GM19025 (cell line): ENCODE measurements around the gene TBX19.

ENCODE experiments used
- ATAC-seq: cut with Tn5 transposase; IDR thresholded peaks from one replicate; pipeline ENCODE4 v1.9.1; 2021; ENCODE audit warnings: mild to moderate bottlenecking, low read depth, moderate library complexity; ENCODE audit not compliant: unreplicated experiment

TBX19 gene

DNA sequence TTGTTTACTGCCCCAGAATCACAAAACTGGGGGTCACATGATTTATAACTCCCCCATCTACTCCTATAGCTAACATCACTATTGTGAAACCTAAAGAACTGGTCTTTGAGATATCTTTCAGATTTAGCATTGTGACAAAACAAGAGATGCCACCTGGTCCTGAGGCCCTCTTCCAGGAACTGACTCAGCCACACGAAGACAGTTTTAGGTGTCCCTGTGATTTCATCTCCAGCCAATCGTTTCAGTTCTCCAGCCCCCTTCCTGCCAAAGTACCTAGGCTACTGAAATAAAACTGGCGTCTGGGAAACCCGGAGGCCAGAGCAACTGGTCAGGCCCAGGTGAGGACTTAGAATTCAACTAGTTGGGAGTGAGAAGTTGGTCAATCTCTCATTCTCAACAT is 36.6 kb downstream of the TBX19 start:
- ATAC-seq, result no peak

DNA sequence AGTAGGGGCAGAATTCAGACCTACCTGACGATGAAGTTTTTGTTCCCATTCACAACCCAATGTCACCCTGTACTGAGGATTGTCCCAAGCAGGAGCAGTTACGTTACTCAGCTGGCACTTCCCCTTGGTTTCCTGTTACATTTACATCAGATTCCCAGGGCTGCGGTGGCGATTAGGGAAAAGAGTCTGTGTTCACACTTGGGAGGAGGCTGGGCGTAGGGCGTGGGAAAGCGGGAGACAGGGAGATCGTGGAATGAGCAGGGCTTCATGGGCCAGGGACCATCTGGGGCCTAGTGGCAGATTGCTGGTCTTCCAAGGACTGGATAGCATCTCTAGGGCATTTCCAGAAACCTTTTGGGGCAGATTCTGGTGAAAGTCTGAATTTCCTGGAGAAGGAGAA is 39.0 kb downstream of the TBX19 start:
- no peak for ATAC-seq

DNA sequence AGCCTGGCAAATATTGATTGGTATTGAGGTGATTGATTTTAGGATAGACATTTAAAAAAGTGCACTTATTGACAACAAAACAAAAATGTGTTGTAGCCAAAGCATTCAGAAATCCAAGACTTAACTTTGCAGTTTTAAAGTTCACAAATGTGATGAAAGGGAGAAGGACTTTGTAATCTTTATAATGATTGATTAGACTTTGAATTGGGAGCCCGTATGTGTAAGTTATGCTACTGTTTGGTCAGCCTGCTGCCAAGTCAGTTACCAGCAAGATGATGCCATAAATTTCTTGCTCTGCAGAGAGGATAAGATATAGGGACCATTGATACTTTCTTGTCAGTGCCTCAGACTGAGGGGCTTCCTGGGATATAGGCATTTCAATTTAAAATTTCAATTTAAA is 39.5 kb downstream of the TBX19 start:
- ATAC-seq, result no peak

DNA sequence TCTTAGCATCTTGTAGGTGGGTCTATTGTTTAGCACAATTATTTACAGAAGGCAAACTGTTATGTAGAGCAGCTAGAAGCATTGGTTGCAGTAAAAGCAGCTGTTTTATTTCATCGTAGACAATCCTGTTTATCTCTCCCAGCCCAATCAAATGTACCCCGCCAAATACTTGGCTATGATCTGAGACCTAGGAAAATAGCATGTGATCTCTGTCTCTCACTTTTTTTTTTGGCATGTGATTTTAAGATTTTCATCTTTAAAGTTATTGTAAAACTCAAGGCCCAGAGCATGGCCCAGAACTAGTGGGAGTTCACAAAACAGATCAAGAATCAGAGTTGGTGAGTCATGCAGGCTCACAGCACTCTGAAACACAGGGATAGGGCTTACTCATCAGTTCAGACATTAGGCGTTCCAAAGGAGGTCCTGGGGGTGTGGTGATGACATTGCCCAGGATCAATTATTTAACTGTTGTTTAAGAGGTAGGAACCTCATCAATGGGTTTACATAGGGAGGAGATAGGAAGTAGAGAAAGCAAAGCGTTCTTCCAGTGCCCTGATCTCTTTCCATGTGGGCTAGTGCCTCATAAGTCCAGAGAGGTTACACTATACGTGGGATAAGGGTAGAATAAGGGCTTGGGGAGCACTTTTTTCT is 40.2 kb downstream of the TBX19 start:
- ATAC-seq, result no peak

DNA sequence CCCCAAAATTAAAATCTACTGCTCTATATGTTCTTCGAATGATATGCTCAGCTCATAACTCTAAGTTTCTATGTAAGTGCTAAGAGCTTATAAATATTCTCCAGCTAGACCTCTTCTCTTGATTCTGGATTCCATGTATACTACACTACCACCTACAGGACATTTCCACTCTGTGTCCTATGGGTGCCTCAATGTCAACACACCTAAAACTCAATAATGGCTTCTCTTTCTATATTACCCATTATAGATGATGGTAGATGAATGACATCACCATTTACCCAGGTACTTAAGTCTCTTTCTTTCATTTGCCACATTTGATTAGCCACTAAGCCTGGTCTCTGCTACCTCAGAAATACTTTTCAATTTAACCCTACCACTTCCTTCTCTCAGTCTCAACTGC is 41.3 kb downstream of the TBX19 start:
- ATAC-seq, result no peak

DNA sequence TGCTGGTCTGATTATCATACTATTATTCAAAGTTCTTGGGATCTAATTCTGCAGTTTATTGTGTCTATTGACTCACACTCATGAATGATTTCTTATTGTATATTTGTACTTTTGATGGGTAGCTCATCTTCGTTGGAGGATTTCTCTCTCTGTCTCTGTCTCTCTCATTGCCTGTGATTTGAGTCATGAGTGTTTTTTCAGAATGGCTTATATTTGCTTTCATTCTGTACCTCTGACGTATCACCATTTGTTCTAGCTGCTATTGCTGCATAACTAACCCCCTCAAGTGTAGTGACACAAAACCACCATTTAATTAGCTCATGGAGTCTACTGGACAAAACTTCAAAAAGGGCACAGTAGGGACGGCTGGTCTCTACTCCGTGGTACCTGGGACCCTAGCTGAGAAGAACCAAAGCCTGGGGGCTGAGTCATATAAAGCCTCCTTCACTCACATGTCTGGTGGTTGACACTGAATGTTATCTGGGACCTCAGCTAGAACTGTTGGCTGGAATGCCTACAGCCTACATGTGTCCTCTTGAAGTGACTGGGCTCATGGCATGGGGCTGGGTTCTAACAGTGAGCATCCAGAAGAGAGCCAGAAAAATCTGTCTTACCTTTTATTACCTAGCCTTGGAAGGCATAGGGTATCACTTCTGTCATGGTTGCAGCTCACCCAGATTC is 44.2 kb downstream of the TBX19 start:
- ATAC-seq, result no peak

DNA sequence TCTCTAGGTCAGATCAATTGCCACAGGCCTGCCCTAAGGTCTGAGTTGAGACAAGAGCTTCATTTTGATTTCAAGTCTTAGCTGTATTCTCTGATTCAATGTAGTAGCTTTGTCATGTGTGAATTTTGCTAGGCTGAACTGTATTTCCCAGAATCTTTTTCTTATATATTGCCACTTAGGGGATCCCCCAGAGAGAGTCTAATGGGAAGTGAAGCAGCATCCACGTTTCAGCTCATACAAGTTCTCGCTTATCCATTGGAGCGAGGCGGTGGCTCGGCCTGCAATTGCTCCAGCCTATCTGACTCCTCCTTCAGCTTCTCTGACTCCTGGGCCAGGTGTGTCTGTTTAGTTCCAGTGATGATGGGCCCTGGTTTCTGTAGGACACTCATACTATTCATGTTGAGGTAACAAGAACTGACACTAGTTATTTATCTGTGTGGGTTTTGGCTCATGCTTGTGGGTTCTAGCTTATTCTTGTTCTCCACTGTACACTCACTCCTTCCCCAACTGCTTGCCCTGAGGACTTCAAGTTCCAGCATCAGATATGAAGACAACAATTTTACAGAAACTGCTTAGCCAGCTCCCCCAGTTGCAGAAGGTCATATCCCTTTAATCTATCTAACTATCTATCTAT is 48.2 kb downstream of the TBX19 start:
- no peak for ATAC-seq

DNA sequence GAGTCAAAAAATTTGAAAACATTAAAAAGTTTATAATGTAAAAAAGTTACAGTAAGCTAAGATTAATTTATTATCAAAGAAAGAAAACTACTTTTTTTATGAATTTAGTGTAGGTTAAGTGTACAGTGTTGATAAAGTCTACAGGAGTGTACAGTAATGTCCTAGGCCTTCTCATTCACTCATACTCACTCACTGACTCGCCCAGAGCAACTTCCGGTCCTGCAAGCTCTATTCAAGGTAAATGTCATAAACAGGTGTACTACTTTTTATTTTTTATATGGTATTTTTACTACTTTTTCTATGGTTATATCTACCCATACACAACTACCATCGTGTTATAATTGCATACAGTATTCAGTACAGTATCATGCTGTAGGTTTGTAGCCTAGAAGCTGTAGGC is 49.6 kb downstream of the TBX19 start:
- no peak for ATAC-seq

DNA sequence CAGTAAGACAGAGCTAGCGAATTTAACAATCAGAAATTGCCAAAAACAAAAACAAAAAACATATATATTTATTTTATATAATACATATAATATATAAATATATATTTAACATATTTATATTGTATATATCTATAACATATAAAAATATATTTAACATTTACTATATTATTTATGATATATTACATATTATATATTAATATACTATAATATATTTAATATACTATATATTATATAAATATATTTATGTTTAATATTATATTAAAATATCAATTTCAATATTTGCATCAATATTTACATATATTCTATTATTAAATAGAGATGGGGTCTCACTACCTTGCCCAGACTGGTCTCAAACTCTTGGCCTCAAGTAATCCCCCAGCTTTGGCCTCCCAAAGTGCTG is 50.9 kb downstream of the TBX19 start:
- ATAC-seq, result no peak

DNA sequence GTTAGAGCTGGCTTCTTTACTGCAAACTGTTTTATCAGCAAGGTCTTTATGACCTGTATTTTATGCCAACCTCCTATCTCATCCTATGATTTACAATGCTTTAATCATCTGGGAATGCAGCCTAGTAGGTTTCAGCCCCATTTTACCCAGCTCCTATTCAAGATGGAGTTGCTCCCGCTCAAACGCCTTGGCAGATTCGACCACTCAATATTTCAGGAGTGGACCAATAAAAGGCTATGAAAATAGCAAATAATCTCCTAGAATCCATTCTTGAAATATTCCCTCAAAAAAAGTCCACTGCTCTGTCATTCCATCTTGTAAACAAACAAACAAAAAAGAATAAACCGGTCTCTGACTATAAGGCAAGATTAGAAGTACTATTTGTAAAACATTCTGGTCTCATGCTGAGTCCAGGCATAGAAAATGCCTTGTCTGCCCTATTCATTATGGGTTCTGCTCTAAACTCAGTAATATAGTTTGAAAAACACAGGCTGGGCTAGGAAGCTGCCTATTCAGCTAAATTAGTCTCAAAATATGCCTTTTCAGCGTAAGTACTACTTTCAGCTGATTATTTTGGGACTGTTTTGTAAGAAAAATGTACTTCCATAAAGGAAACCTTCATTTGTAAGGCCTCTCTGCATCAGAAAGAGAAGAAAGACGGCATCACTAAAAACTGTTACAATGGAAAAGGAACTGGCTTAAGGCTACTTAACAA is 53.0 kb downstream of the TBX19 start:
- no peak for ATAC-seq

DNA sequence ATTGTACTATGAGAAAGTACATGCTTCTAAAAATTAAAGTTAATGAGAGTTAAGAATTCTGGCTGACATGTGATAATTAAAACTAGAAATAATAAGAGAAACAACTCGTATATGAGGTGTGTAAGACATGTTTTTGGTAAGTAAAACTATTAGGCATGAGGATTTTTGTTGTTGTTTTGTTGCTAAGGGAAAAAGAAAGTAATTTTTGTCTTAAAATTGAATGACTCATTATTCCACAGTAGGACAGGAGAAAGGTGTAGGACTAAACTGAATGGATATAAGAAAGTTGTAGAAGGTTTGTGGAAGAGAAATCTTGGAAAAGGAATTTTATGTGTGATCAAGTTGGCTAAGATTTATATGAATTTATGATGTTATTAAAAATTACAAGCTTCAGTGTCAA is 54.8 kb downstream of the TBX19 start:
- ATAC-seq, result no peak

DNA sequence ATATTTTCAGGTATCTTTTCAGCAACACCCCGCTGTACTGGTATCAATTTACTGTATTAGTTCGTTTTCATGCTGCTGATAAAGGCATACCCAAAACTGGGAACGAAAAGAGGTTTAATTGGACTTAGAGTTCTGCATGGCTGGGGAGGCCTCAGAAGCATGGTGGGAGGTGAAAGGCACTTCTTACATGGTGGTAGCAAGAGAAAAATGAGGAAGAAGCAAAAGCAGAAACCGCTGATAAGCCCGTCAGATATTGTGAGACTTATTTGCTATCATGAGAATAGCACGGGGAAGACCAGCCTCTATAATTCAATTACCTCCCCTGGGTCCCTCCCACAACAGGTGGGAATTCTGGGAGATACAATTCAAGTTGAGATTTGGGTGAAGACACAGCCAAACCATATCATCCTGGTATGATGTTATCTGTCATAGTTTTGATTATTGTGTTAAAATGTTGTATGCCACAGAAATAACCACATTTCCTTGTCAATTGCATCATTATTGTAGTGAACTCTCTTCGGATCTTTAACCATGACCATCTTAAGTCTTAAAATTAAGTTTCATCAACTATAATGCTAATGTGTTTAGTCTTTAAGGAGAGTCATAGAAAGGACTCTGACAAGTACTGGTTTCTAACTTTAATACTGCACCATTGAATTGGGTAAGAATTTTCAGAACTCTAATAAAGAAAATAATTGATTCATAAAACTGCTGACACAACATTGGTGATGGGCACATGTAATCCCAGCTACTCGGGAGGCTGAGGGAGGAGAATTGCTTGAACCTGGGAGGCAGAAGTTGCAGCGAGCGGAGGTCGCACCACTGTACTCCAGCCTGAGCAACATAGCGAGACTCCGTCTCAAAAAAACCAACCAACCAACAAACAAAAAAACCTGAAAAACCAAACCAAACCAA is 58.2 kb downstream of the TBX19 start:
- no peak for ATAC-seq

DNA sequence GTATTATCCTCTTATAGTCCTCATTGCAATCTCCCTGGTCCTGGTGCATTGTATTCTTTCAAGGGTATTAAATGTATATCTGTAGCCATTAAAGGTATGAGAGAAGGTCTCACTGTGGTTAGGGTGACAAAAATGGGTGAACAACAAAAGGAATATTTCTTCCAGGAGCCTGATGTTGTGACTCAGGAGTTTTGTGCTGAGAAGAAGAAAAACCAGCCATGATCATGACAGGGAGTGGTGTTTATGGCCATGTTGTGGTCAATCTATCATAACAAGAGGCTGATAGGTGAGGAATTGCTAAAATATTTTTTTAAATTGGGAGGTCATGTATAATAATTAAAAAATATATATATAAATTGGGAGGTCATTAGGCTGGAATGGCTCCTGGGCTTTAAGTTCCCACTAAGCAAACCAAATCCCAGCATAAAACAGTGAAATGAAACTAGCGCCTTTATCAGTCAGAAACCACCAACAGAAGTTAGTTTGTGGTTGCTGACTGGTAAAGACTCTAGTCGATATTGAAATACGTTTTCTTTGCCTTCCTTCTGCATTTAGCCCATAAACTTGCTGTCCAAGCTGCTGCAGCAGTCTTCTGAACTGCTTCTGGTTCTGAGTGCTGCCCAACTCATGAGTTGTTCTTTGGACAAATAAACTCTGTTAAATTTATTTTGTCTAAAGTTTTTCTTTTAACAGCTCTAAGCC is 60.3 kb downstream of the TBX19 start:
- ATAC-seq, result no peak

DNA sequence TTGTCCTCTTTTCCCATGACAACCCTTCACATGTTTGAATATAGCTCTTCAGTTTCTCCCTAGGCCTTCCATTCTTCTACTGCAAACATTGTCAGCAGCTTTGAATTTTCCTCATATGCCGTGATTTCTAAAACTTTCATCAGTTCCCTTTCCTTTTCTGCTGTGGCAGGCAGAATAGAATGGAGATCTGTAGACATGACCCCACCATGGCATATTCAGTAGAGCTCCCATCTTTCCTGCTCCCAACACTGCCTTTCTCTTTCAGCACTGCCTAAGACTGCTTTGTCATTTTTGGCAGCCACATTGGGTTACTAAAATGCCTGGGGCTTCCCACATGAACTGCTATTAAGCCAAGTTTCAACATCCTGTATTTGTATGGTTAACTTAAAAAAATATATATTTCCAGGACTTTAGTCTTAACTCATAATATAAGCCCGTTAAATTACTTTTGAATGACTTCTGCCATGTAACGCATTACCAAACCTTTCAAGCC is 60.9 kb downstream of the TBX19 start:
- ATAC-seq, result no peak

DNA sequence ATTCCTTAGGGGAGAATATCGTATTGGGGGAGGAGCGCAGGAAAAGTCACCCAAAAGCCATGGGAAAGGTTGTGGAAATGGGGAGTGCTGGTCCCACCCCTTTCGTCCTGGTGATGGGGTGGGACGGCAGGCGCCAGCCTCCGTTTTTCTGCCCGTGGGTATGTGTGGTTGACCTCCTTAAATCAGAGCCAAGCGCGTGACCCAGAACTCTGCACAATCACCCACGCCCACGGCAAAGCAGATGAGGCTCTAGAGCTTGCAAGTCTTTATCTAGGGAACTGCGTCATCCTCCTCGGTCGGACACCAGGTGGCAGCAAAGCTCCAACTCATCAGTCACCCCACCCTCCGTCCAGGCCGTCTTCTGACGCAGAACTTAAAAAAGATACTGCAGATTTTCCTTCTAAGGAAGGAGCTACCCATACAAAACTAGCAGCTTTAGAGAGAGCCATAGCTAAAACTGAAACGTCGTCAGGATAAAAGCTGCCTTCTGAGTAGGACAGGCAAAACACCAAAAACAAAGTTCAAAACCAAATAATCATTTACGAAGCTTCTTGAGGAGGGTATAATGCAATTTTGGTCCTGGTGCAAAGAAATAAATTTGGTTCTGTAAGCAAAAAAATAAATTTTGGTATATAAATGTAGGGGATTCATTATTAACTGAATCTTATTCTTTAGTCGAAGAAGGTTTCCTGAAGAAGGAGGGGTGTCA is 62.0 kb downstream of the TBX19 start:
- peak; percentile 89 for ATAC-seq

DNA sequence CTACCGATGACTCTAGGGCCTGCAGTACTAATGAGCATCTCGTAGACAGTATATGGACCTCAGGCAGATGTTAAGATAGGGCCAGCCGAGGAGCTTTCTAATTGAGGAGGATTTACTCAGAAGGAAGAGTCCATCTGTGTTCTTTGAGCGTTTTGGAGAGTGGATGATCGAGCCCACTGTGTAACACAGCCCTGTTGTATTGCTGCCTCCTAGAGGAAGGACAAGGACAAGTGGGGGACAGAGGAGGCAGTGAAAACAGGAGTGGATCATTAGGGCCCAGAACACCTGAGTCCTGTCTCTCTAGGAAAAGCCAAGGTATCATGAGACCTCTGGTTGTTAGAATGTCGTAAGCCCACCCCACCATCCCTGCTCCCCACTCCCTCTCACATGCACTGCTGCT is 62.9 kb downstream of the TBX19 start:
- no peak for ATAC-seq

DNA sequence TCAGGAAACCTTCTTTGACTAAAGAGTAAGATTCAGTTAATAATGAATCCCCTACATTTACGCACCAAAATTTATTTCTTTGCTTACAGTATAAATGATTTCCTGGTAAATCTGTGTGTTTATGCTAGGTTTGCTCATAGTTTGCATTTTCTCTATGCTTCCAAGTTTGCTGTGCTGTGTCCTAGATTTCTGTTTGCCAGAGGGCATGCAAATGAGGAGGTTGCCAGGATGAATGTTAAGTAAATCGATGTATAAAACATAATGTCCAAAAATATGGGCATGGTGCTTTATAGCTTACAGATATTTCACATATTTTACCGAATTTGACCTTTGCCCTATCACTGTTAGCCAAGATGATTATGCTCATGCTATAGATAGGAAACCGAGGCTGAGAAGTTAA is 63.8 kb downstream of the TBX19 start:
- no peak for ATAC-seq

DNA sequence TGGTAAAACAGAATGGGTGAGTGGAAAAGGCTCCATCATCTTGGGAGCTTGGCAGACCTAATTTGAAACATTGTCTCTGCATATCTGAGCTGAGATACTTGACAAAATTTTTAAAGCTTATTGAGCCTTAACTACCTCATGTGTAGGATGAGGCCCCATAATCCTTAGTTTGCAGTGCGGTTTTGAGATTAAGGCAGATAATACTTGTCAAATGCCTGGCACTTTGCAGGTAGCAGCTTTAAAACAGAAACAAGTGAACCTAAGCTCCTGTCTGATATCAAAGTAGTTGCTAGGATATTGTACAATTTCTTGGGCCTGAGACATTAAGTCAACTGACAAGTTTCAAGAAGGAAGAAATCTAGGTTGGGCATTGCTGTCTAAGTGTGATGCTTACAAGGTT is 65.3 kb downstream of the TBX19 start:
- ATAC-seq, result no peak

DNA sequence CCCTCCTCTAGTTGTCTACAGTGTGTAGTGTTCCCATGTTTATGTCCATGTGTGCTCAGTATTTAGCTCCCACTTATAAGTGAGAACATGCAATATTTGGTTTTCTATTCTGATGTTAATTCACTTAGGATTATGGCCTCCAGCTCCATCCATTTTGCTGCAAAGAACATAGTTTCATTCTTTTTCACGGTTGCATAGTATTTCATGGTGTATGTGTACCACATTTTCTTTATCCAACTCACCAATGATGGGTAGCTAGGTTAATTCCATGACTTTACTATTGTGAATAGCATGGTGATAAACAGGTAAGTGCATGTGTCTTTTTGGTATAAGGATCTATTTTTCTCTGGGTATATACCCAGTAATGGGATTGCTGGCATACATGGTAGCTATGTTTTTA is 67.0 kb downstream of the TBX19 start:
- no peak for ATAC-seq
